ENCODE measurements around the gene MLXIP. TPM values are rescaled to one million over a fixed set of nuclear protein-coding genes. Genes with fewer than 3 reads are reported as not detected.

The MLXIP gene
- total RNA-seq, 1 donor from 2014 or later: 48.7 TPM

DNA sequence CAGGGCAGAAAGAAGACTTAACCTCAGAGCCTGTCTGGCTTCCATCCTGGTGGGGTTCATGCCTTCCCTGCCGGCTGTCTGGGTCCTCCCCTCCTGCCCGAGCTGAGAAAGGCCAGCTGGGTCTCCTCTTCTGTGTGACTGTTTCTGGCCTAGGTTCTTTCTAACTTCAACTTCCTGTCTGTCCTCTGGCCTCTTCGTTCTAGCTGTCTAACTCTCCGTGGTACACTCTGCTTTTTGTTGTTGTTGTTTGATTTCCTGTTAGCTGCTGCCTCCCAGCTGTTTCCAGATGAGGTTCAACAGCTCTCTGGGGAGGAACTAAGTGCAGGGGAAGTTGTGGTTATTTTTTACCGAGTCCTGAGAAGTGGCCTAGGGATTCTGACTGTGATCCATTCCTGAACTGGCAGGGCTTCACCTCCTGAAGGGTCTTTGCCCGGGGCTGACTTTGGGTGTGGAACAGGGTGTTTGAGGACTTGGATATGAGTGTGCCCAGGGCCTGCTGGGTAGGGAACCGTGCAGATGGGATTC is 3.2 kb downstream of the MLXIP start:
- H3K9me3 Mint-ChIP-seq (ENCODE audit: low read depth): no peaks in the 10 kb centered on the region
- peaks cover 23% of the 10 kb centered on the region for H3K27me3 Mint-ChIP-seq
- no peak overlapping the region for H3K27ac Mint-ChIP-seq
- no peak overlapping the region for H3K4me3 Mint-ChIP-seq (ENCODE audit: low read depth)
- TF ChIP-seq, protein P1, sequence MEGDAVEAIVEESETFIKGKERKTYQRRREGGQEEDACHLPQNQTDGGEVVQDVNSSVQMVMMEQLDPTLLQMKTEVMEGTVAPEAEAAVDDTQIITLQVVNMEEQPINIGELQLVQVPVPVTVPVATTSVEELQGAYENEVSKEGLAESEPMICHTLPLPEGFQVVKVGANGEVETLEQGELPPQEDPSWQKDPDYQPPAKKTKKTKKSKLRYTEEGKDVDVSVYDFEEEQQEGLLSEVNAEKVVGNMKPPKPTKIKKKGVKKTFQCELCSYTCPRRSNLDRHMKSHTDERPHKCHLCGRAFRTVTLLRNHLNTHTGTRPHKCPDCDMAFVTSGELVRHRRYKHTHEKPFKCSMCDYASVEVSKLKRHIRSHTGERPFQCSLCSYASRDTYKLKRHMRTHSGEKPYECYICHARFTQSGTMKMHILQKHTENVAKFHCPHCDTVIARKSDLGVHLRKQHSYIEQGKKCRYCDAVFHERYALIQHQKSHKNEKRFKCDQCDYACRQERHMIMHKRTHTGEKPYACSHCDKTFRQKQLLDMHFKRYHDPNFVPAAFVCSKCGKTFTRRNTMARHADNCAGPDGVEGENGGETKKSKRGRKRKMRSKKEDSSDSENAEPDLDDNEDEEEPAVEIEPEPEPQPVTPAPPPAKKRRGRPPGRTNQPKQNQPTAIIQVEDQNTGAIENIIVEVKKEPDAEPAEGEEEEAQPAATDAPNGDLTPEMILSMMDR (IDR thresholded peaks at IDR 0.05; ENCODE audit: unreplicated experiment): no peak
- peaks cover 16% of the 10 kb centered on the region for H3K36me3 Mint-ChIP-seq (ENCODE audit: insufficient read depth)
- H3K4me1 Mint-ChIP-seq (ENCODE audit: low read depth): peaks cover 29% of the 10 kb centered on the region
- no peak for DNase-seq (ENCODE audit: low spot score, unreplicated experiment)

DNA sequence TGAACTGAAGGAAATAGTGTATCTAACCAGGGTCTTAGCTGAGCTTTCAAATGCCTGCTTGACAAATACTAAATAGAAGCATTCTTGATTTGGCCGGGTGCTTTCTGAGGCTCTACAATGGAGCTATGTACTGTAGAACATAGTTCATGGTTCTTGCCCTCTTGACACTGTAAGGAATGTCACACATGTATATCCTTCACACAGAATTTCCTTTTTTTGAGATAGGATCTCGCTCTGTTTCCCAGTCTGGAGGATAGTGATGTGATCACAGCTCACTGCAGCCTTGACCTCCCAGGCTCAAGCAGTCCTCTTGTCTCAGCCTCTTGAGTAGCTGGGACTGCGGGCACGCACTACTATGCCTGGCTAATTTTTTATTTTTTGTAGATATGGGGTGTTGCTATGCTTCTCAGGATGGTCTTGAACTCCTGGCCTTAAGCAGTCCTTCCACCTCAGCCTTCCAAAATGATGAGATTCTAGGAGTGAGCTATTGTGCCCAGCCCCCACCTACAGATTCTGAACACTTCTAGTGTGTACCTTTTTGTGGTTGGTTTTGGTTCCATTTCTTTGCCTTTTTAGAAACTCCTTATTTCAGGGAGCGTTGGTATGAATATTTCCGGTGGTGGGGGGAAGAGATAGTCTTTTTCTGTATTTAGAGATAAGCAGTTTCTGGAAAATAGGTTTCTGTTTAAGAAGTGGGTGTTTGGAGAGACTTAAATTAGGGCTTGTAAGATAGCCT is 4.2 kb downstream of the MLXIP start:
- H3K4me1 Mint-ChIP-seq (ENCODE audit: low read depth): peaks cover 33% of the 10 kb centered on the region
- no peak overlapping the region for H3K27ac Mint-ChIP-seq
- H3K27me3 Mint-ChIP-seq: peaks cover 23% of the 10 kb centered on the region
- peaks cover 16% of the 10 kb centered on the region for H3K36me3 Mint-ChIP-seq (ENCODE audit: insufficient read depth)
- no peaks in the 10 kb centered on the region for H3K9me3 Mint-ChIP-seq (ENCODE audit: low read depth)
- no peak overlapping the region for H3K4me3 Mint-ChIP-seq (ENCODE audit: low read depth)
- TF ChIP-seq, protein P1 (IDR thresholded peaks at IDR 0.05; ENCODE audit: unreplicated experiment): no peak
- DNase-seq (ENCODE audit: low spot score, unreplicated experiment): no peak

DNA sequence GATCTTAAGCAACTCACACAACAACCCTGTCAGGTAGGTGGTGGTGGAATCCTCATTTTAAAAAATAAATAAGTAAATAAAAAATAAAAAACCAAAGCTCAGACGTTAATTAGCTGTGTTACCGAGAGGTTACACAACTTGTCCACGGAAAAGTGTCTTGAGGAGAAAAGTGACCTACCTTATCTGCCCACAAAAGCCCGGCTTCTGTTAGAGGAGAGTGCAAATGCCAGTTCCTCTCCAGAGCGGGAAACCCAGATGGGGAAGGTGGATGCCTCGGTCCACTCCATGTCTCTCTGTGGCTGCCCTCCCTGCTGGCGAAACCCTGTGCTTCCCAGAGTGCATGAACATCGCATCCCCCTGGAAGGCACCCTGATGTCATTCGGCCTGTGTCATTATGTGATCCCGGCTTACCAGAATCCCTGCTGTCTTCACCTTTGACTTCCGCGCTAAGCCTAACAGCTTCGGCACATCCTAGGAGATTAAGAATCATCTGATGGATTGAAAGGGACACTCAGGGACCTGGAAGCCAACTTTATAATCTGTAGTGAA is 6.4 kb downstream of the MLXIP start:
- H3K27ac Mint-ChIP-seq: no peak overlapping the region
- no peak for DNase-seq (ENCODE audit: low spot score, unreplicated experiment)
- H3K27me3 Mint-ChIP-seq: peaks cover 17% of the 10 kb centered on the region
- peaks cover 36% of the 10 kb centered on the region for H3K4me1 Mint-ChIP-seq (ENCODE audit: low read depth)
- no peak overlapping the region for H3K4me3 Mint-ChIP-seq (ENCODE audit: low read depth)
- TF ChIP-seq, protein P1 (IDR thresholded peaks at IDR 0.05; ENCODE audit: unreplicated experiment): no peak
- peaks cover 18% of the 10 kb centered on the region for H3K36me3 Mint-ChIP-seq (ENCODE audit: insufficient read depth)
- H3K9me3 Mint-ChIP-seq (ENCODE audit: low read depth): no peaks in the 10 kb centered on the region

DNA sequence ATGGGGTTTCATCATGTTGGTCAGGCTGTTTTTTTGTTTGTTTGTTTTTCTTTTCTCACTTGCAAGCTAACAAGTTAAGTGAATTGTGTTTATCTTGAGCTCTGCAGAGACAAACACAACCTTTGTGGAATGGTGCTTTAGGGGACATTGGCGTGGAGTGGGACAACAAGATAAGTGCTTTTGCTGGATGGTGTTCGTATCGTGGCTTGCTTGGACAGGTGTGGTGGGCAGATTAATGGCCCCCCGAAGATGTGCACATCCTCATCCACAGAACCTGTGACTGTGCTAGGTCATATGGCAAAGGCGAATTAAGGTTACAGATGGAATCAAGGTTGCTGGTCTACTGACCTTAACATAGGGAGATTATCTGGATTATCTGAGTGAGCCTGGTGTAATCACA is 7.0 kb downstream of the MLXIP start:
- H3K9me3 Mint-ChIP-seq (ENCODE audit: low read depth): no peaks in the 10 kb centered on the region
- DNase-seq (ENCODE audit: low spot score, unreplicated experiment): no peak
- TF ChIP-seq, protein P1 (IDR thresholded peaks at IDR 0.05; ENCODE audit: unreplicated experiment): no peak
- peaks cover 11% of the 10 kb centered on the region for H3K27me3 Mint-ChIP-seq
- peak overlapping the region; percentile 30 for H3K27ac Mint-ChIP-seq
- peaks cover 18% of the 10 kb centered on the region for H3K36me3 Mint-ChIP-seq (ENCODE audit: insufficient read depth)
- no peak overlapping the region for H3K4me3 Mint-ChIP-seq (ENCODE audit: low read depth)
- peaks cover 30% of the 10 kb centered on the region for H3K4me1 Mint-ChIP-seq (ENCODE audit: low read depth)

DNA sequence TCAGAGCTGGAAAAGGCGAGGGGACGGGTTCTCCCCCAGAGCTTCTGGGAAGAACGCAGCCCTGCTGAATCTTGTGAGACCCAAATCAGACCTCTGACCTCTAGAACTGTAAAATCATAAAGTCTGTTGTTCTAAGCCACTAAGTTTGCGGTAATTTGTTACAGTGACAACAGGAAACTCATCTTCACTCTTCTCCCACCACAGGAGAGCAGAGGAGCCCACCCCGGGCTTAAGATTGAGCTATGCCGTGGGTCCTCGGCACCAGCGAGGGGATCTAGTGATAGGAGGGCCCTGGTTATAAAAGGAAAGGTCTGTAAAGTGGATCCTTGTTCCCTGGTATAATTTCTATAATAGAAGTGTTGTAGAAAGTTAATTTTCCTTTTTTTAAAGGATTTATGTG is 7.6 kb downstream of the MLXIP start:
- H3K9me3 Mint-ChIP-seq (ENCODE audit: low read depth): no peaks in the 10 kb centered on the region
- peaks cover 8% of the 10 kb centered on the region for H3K27me3 Mint-ChIP-seq
- TF ChIP-seq, protein P1 (IDR thresholded peaks at IDR 0.05; ENCODE audit: unreplicated experiment): no peak
- H3K4me1 Mint-ChIP-seq (ENCODE audit: low read depth): peaks cover 29% of the 10 kb centered on the region
- no peak overlapping the region for H3K27ac Mint-ChIP-seq
- H3K4me3 Mint-ChIP-seq (ENCODE audit: low read depth): no peak overlapping the region
- peaks cover 21% of the 10 kb centered on the region for H3K36me3 Mint-ChIP-seq (ENCODE audit: insufficient read depth)
- no peak for DNase-seq (ENCODE audit: low spot score, unreplicated experiment)
